GM21367 (cell line): ENCODE measurements around the gene OBI1.

ENCODE experiments used
- ATAC-seq: cut with Tn5 transposase; IDR thresholded peaks from one replicate; pipeline ENCODE4 v1.9.1; 2021; ENCODE audit not compliant: unreplicated experiment

The OBI1 gene

GRCh38 chr13:78604782-78605611 lies 54.0 kb downstream of the OBI1 start:
- no peak for ATAC-seq

GRCh38 chr13:78603240-78603957 lies 55.6 kb downstream of the OBI1 start, which contains the start of gene POU4F1:
POU4F1 (minus strand) TSS chr13:78603552; CDS start chr13:78603326, 226 bp downstream.
- peak; percentile 91 for ATAC-seq

GRCh38 chr13:78602561-78603239 lies 56.3 kb downstream of the OBI1 start:
- peak; percentile 4 for ATAC-seq

GRCh38 chr13:78601874-78602560 lies 56.9 kb downstream of the OBI1 start:
- no peak for ATAC-seq

- no peak for ATAC-seq
Measured at GRCh38 chr13:78601124-78601873, 57.7 kb downstream of the OBI1 start.

- no peak for ATAC-seq
Measured at GRCh38 chr13:78600280-78600883, 58.6 kb downstream of the OBI1 start.

- ATAC-seq, result no peak
Measured at GRCh38 chr13:78599645-78600279, 59.2 kb downstream of the OBI1 start.

- no peak for ATAC-seq
Measured at GRCh38 chr13:78598966-78599644, 59.9 kb downstream of the OBI1 start.

GRCh38 chr13:78598116-78598781 lies 60.7 kb downstream of the OBI1 start:
- ATAC-seq, result no peak

- no peak for ATAC-seq
Measured at GRCh38 chr13:78597602-78597932, 61.4 kb downstream of the OBI1 start.

GRCh38 chr13:78596736-78597601 lies 62.0 kb downstream of the OBI1 start:
- no peak for ATAC-seq

- ATAC-seq, result no peak
Measured at GRCh38 chr13:78596399-78596735, 62.6 kb downstream of the OBI1 start.

- peak; percentile 55 for ATAC-seq
Measured at GRCh38 chr13:78595495-78596398, 63.2 kb downstream of the OBI1 start.

GRCh38 chr13:78594456-78594975 lies 64.4 kb downstream of the OBI1 start:
- no peak for ATAC-seq

GRCh38 chr13:78593652-78594455 lies 65.1 kb downstream of the OBI1 start:
- ATAC-seq, result no peak

- ATAC-seq, result no peak
Measured at GRCh38 chr13:78593129-78593528, 65.8 kb downstream of the OBI1 start.
